GM23338 (cell line): ENCODE measurements around the gene CPE.

Experiments
- CTCF ChIP-seq, 2 experiments: fragments of 200-600 bp in 1 of 2; sonication (generic) in 1 of 2; conservative IDR thresholded peaks; 2 replicates each; pipeline versions ENCODE4 v1.5.1 to v1.6.1; 2016 to 2017; ENCODE audit warnings: antibody characterized with exemption in 2 of 2, low read depth in 2 of 2, mild to moderate bottlenecking in 2 of 2, moderate library complexity in 1 of 2
- ETS1 ChIP-seq: IDR thresholded peaks from 2 replicates; pipeline ENCODE4 v1.6.1; 2016; ENCODE audit warnings: antibody characterized with exemption
- EZH2 ChIP-seq: fragments of 200-600 bp; sonication (generic); IDR thresholded peaks from one replicate; pipeline ENCODE4 v1.8.0; 2017; ENCODE audit warnings: antibody characterized with exemption, mild to moderate bottlenecking, low read depth; ENCODE audit not compliant: unreplicated experiment
- EZH2phosphoT487 ChIP-seq: fragments of 200-600 bp; sonication (generic); IDR thresholded peaks from one replicate; pipeline ENCODE4 v1.8.1; 2018; ENCODE audit warnings: antibody characterized with exemption; ENCODE audit not compliant: unreplicated experiment
- NANOG ChIP-seq: IDR thresholded peaks from 2 replicates; pipeline ENCODE4 v1.6.1; 2016; ENCODE audit warnings: antibody characterized with exemption, borderline replicate concordance
- POLR2AphosphoS5 ChIP-seq: IDR thresholded peaks from 2 replicates; pipeline ENCODE4 v1.6.1; 2016; ENCODE audit warnings: antibody characterized with exemption, low read depth
- REST ChIP-seq: IDR thresholded peaks from one replicate; pipeline ENCODE4 v1.6.1; 2018; ENCODE audit warnings: antibody characterized with exemption; ENCODE audit not compliant: unreplicated experiment
- ZNF331 ChIP-seq: fragments of 250-450 bp; sonication (Bioruptor Pico); IDR thresholded peaks from 2 replicates; pipeline ENCODE4 v1.5.0; 2020; ENCODE audit warnings: low read depth, mild to moderate bottlenecking, moderate library complexity
- ZNF462 ChIP-seq: fragments of 250-450 bp; sonication (Bioruptor Pico); IDR thresholded peaks from 2 replicates; pipeline ENCODE4 v1.5.0; 2020; ENCODE audit warnings: mild to moderate bottlenecking, moderate library complexity

- TF ChIP-seq CTCF (conservative IDR thresholded peaks at IDR 0.05; ENCODE audit: low read depth in 2 of 2) (no peak), ETS1 (no peak), EZH2phosphoT487 (no peak), EZH2 (no peak), POLR2AphosphoS5 (no peak), ZNF331 (no peak), REST (no peak), ZNF462 (CRISPR knock-in tag) (no peak), NANOG (no peak)
Measured at GRCh38 chr4:165402375-165402774, 23.6 kb downstream of the CPE start.
